Hippocampal formation (tissue), 2 donors: ENCODE results near the gene C9orf85.
"Not testable (repeated sequence)": the region's sequence is repeated elsewhere in the genome, so short reads cannot be mapped to it uniquely, and the experiment has no call there.

Source experiments
- DNase-seq, 2 donors: peaks; one replicate each; lab custom pipeline; 2025; lab: John Stamatoyannopoulos, UW

C9orf85 gene

DNA sequence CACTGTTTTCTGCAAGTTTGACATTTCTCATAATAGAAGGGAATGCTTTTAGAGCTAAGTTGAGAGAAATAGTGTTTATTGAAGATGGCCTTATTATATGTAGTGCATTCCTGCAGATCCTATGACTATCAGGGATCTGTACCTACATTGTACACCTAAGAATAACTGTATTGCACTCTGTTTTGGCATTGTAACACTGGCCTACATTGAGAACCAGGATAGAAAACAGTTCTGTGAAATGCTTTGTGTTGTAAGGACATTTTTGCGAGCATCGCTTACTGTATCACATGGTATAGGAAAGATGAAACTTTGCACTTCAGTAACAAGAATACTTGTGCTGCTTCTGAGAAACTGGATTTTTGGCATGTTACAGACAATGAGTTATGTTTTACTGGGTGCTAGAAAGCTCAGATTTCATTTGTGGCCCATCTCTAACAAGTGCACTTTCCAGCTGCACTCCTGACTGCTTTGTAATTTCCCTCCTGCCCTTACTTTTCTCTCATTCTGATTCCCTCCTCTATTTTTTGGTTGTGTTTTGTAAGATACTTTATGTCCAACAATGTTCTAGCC lies 30.6 kb downstream of the C9orf85 start:
- DNase-seq, result no peak

GRCh38 chr9:71944754-71945375 lies 33.4 kb downstream of the C9orf85 start:
- DNase-seq, result no peak

GRCh38 chr9:71954652-71955051 lies 43.2 kb downstream of the C9orf85 start:
- DNase-seq, result not testable (repeated sequence)

- DNase-seq, result no peak
Observed at GRCh38 chr9:71955300-71955915, 44.0 kb downstream of the C9orf85 start.

- DNase-seq, result no peak
Observed at GRCh38 chr9:71962328-71962727, 50.9 kb downstream of the C9orf85 start.

GRCh38 chr9:71963471-71963996 lies 52.1 kb downstream of the C9orf85 start:
- not testable (repeated sequence) for DNase-seq

DNA sequence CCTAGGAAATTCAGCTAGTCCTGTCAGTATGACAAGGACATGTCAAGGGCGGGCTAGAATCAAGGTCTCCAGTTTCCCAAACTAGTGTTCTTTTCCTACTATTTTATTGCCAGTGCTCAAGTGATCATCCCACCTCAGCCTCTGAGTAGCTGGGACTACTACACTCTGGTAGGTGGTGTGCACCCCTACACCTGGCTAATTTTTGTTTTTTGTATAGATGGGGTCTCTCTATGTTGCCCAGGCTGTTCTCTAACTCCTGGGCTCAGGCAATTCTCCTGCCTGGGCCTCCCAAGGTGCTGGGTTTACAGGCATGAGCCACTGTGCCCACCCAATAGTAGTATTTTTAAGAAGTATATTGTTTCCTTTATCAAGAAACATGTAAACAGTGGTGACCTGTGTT lies 54.0 kb downstream of the C9orf85 start:
- no peak for DNase-seq

GRCh38 chr9:71966601-71967000 lies 55.2 kb downstream of the C9orf85 start:
- no peak for DNase-seq

DNA sequence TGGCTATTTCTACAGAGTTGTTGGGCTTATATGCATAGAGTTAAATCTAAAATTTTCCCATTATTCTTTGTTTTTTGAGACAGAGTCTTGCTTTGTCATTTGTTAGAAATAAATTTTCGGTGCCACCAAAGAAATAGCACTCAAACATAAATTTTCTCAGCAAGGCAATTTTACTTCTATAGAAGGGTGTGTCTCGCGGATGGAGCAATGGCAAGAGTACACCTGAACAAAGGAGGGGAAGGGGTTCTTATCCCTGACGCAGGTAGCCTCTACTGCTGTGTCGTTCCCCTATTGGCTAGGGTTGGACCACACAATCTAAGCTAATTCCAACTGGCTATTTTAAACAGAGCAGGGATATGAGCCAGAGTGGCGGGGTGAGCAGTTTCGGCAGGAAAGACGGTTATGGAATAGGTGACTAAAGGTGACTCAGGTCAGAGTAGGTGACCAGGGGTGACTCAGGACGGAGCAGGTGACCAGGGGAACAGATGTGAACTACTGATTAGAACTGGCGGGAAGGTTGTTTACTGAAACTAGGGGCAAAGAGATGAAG lies 57.2 kb downstream of the C9orf85 start:
- no peak for DNase-seq

- peak in 1 of 2 donors; percentile 17 for DNase-seq
Observed at GRCh38 chr9:71975833-71976232, 64.4 kb downstream of the C9orf85 start.

- DNase-seq, result no peak
Observed at GRCh38 chr9:71977003-71977402, 65.6 kb downstream of the C9orf85 start.

- DNase-seq, result no peak
Observed at GRCh38 chr9:71980266-71981190, 69.1 kb downstream of the C9orf85 start.

- no peak for DNase-seq
Observed at GRCh38 chr9:71981944-71982343, 70.5 kb downstream of the C9orf85 start.

- no peak for DNase-seq
Observed at GRCh38 chr9:71984403-71984802, 73.0 kb downstream of the C9orf85 start.

GRCh38 chr9:71984831-71985281 lies 73.4 kb downstream of the C9orf85 start:
- DNase-seq, result no peak

DNA sequence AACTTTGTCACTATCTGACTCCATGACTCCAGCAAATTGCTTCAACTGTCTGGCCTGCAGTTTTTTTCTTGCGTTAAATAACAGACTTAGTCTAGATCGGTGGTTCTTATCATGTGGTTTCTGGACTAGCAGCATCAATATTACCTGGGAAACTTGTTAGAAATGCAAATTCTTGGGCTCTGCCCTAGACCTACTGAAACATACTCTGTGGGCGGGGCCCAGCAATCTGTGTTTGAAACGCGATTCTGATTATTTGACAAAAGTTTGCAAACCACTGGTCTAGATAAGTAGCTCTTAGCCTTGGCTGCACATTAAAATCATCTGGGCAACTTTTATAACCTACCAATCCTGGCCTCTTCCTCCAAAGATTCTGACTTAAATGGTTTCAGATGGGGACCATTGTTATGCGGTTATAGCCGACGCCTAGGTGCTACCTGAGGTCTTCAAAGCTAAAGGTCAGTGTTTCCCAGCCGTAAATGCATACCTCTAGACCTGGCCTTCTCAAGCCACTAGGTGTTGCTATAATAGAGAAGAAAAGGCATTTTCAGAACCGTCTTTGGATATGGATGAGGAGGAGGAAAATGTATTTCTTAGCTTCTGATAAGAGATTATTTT lies 74.0 kb downstream of the C9orf85 start:
- DNase-seq, result no peak

DNA sequence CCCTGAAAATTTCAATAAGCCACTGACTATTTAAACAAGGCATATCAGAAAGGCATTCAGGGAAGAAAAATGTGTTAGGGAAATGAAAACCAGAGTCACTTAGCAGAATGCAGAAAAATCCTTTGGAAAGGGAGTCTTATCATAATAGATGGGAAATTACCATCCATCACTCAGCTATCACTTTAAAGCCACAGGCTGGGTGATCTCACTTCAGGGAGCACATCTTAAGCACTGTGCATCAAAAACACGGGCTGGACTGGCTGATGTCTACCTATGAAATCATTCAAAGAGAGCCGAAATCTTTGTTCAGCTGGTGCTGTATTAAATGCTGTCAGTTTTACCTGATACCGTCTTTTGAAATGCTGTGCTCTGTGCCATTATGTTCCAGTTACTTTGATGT lies 75.5 kb downstream of the C9orf85 start:
- no peak for DNase-seq

GRCh38 chr9:71987471-71988371 lies 76.3 kb downstream of the C9orf85 start:
- no peak for DNase-seq

GRCh38 chr9:71990466-71990865 lies 79.0 kb downstream of the C9orf85 start:
- no peak for DNase-seq

GRCh38 chr9:72005451-72005850 lies 94.0 kb downstream of the C9orf85 start:
- no peak for DNase-seq
